Neural progenitor cell (in vitro differentiated cells): ENCODE results near the gene ACCS.

Experiments used
- CTCF ChIP-seq: fragments of 200-600 bp; sonication (generic); IDR thresholded peaks from 2 replicates; pipeline ENCODE4 v1.5.1; 2017; ENCODE audit warnings: antibody characterized with exemption, mild to moderate bottlenecking
- EZH2 ChIP-seq: fragments of 200-600 bp; sonication (generic); IDR thresholded peaks from 2 replicates; pipeline ENCODE4 v1.6.1; 2017; ENCODE audit warnings: antibody characterized with exemption, mild to moderate bottlenecking, moderate library complexity
- EZH2phosphoT487 ChIP-seq: fragments of 200-600 bp; sonication (generic); IDR thresholded peaks from 2 replicates; pipeline ENCODE4 v1.6.1; 2017; ENCODE audit warnings: antibody characterized with exemption

- TF ChIP-seq CTCF (no peak), EZH2 (no peak), EZH2phosphoT487 (no peak)
Observed at GRCh38 chr11:44080951-44081350, 14.9 kb downstream of the ACCS start.
